Measurements from ENCODE around the gene SEL1L. TPM values are rescaled to one million over a fixed set of nuclear protein-coding genes. Genes with fewer than 3 reads are reported as not detected.
"Not testable (repeated sequence)": the region's sequence is repeated elsewhere in the genome, so short reads cannot be mapped to it uniquely, and the experiment has no call there.

SEL1L gene
- total RNA-seq, 1 experiment from 2014 or later = 62.1 TPM

- DNase-seq (ENCODE audit: low read depth, low spot score) = no peak
- in situ Hi-C loops (cut with HindIII; ENCODE audit: low pct_unique_long_range_greater_than_20kb, low sequenced_read_pairs) = no loop called here
Observed at GRCh38 chr14:81504864-81505263, 28.8 kb downstream of the SEL1L start.

GRCh38 chr14:81485781-81486180, 47.9 kb downstream of the SEL1L start:
- in situ Hi-C loops (cut with HindIII; ENCODE audit: low pct_unique_long_range_greater_than_20kb, low sequenced_read_pairs) = no loop called here

GRCh38 chr14:81485372-81485771, 48.3 kb downstream of the SEL1L start:
- DNase-seq (ENCODE audit: low read depth, low spot score) = peak; percentile 89
- in situ Hi-C loops (cut with HindIII; ENCODE audit: low pct_unique_long_range_greater_than_20kb, low sequenced_read_pairs) = no loop called here

More at GRCh38 chr14:81485781-81486180, 47.9 kb downstream of the SEL1L start:
- peak; percentile 57 for DNase-seq (ENCODE audit: low read depth, low spot score)

DNA sequence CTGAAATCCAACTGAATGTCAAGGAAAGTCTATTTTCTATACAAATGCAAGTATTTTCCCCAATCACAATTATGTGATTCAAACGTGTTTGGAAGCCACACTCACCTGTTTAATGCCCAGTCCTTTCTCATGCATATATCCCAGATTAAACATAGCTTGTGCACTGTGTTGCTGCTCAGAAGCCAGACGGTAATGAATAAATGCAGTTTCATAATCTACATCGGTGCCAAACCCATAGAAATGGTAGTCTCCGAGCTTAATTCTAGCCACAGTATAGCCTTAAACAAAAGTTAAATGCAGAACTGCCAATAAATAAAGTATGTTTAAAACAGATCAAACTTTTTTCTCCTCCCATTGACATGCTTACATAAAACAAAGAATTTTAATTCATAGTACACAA, 49.5 kb downstream of the SEL1L start:
- in situ Hi-C loops (cut with HindIII; ENCODE audit: low pct_unique_long_range_greater_than_20kb, low sequenced_read_pairs) = no loop called here
- no peak for DNase-seq (ENCODE audit: low read depth, low spot score)

- DNase-seq (ENCODE audit: low read depth, low spot score) = no peak
- in situ Hi-C loops (cut with HindIII; ENCODE audit: low pct_unique_long_range_greater_than_20kb, low sequenced_read_pairs) = no loop called here
Observed at GRCh38 chr14:81480741-81481140, 52.9 kb downstream of the SEL1L start.

GRCh38 chr14:81478446-81478845, 55.2 kb downstream of the SEL1L start:
- no peak for DNase-seq (ENCODE audit: low read depth, low spot score)
- in situ Hi-C loops (cut with HindIII; ENCODE audit: low pct_unique_long_range_greater_than_20kb, low sequenced_read_pairs) = no loop called here

GRCh38 chr14:81476816-81477215, 56.8 kb downstream of the SEL1L start:
- in situ Hi-C loops (cut with HindIII; ENCODE audit: low pct_unique_long_range_greater_than_20kb, low sequenced_read_pairs) = no loop called here

DNA sequence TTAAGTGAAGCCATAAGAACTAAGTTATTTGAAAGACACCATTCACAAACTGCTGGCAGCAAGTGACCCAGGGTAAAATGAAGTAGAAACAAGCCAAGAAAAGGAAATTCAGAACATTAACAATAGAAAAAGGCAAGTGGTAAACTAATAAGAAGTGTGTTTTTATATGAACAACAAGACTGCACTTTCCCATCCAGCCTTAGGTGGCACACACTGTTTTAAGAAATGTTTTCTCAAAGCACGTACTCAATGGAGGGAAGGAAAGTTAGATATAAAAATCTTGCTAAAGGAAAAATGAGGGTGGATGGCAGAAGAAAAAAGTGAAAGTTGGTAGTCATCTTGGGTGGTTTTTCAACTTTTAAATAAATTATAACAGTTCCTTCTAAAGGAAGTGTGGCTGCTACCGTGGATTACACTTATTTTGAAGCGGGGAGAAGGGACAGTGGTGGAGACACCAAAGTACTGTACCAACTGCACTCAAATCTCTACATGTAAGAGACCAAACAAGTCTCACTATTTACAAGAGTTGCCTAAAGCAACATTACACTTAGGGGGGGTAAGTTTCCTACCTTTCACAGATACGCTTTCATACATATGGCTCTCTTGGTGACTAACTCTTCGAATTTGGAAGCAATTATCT, 58.8 kb downstream of the SEL1L start:
- in situ Hi-C loops (cut with HindIII; ENCODE audit: low pct_unique_long_range_greater_than_20kb, low sequenced_read_pairs) = no loop called here
- DNase-seq (ENCODE audit: low read depth, low spot score) = no peak

More at GRCh38 chr14:81476816-81477215, 56.8 kb downstream of the SEL1L start:
- DNase-seq (ENCODE audit: low read depth, low spot score) = no peak

DNA sequence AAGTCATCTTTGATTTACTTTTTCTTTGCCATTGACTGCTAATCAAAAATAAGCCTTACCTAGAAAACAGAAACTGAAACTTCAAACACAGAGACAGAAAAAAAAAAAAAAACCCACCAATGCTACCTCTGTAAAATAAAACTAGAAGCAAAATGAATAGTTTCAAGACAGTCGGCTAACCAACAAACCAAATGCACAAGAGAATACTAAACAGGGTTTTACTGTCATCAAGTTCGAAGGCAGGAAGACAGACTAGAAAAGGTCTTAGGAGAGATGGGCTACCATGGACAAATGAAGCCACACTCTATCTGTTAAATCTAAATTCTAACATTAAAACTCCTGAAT, 59.5 kb downstream of the SEL1L start:
- in situ Hi-C loops (cut with HindIII; ENCODE audit: low pct_unique_long_range_greater_than_20kb, low sequenced_read_pairs) = no loop called here
- no peak for DNase-seq (ENCODE audit: low read depth, low spot score)

GRCh38 chr14:81473456-81474147, 60.1 kb downstream of the SEL1L start:
- in situ Hi-C loops (cut with HindIII; ENCODE audit: low pct_unique_long_range_greater_than_20kb, low sequenced_read_pairs) = no loop called here
- no peak for DNase-seq (ENCODE audit: low read depth, low spot score)

DNA sequence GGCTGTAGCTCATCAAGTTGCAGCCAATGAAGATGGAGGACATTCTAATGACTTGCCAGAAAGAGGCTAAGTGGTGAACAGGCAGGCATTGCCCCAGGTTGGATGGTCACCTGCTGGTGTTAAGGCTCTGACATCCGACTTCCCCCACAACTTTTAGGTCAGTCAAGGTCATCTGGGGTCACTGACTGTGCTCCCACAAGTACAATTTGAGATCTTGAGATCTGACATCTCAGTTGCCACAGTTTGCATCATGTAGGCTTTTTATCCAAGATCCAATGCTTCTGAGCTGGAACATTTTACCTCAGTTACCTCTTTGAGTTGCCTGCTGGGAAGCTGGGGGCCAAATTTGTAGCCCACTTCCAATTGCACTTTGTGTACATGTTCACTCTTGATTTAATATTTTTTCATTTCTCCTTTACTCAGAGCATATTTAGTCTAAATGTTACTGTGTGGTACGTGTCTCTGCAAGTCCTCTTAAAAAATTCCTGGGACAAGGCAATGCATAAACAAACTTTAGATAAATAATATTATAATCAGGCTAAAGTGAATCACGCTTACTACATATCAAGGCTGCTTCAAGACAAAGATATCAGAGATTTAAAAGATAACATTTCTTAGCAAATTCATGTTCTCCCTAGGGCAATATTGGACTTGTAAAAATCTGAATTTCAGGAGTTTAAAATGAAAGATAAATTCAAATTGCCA, 61.4 kb downstream of the SEL1L start:
- no peak for DNase-seq (ENCODE audit: low read depth, low spot score)
- in situ Hi-C loops (cut with HindIII; ENCODE audit: low pct_unique_long_range_greater_than_20kb, low sequenced_read_pairs) = no loop called here

DNA sequence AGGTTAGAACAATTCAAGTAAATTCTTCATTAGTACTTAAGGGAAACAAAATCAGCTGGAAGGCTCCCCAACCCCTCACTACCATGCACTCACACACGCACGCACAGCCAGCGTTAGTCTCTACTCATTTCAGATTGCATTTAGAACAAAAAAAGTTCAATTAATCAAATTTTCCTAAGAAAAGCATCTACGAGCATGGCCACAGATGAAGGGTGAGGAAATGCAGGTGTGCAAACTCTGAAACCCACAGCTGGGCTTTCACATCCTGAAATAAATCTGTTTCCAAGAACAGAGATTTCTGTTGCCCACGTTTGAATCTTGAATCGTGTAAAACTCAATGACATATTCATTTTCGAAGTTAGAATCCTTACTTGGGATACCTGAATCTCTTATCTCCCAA, 62.6 kb downstream of the SEL1L start:
- DNase-seq (ENCODE audit: low read depth, low spot score) = no peak
- in situ Hi-C loops (cut with HindIII; ENCODE audit: low pct_unique_long_range_greater_than_20kb, low sequenced_read_pairs) = no loop called here

DNA sequence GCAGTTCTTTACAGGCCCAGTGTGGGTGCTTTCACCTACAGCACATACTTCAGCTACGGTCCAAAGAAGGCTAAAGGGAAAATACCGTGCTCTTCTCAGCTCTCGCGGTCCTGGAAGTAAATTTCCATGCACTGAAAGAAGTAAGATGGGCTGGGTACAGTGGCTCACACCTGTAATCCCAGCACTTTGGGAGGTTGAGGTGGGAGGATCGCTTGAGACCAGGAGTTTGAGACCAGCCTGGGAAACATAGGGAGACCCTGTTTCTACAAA, 63.2 kb downstream of the SEL1L start:
- DNase-seq (ENCODE audit: low read depth, low spot score); in situ Hi-C loops (cut with HindIII; ENCODE audit: low pct_unique_long_range_greater_than_20kb, low sequenced_read_pairs): not testable (repeated sequence)

- in situ Hi-C loops (cut with HindIII; ENCODE audit: low pct_unique_long_range_greater_than_20kb, low sequenced_read_pairs) = no loop called here
Observed at GRCh38 chr14:81466854-81467253, 66.8 kb downstream of the SEL1L start.

GRCh38 chr14:81465507-81466228, 68.0 kb downstream of the SEL1L start:
- in situ Hi-C loops (cut with HindIII; ENCODE audit: low pct_unique_long_range_greater_than_20kb, low sequenced_read_pairs) = no loop called here
- no peak for DNase-seq (ENCODE audit: low read depth, low spot score)

More at GRCh38 chr14:81466854-81467253, 66.8 kb downstream of the SEL1L start:
- no peak for DNase-seq (ENCODE audit: low read depth, low spot score)

DNA sequence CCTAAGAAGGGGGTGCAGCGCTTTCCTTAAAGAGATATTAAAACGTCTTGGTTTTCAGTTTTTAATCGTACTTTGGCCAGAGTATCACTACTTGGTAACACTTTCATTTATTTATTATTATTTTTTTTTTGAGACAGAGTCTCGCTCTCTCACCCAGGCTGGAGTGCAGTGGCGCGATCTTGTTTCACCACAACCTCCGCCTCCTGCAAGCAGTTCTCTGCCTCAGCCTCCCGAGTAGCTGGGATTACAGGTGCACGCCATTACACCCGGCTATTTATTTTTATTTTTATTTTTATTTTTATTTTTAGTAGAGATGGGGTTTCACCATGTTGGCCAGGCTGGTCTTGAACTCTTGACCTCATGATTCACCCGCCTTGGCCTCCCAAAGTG, 68.7 kb downstream of the SEL1L start:
- in situ Hi-C loops (cut with HindIII; ENCODE audit: low pct_unique_long_range_greater_than_20kb, low sequenced_read_pairs); DNase-seq (ENCODE audit: low read depth, low spot score): not testable (repeated sequence)

- in situ Hi-C loops (cut with HindIII; ENCODE audit: low pct_unique_long_range_greater_than_20kb, low sequenced_read_pairs) = no loop called here
- peak; percentile 78 for DNase-seq (ENCODE audit: low read depth, low spot score)
Observed at GRCh38 chr14:81464253-81465002, 69.2 kb downstream of the SEL1L start.

DNA sequence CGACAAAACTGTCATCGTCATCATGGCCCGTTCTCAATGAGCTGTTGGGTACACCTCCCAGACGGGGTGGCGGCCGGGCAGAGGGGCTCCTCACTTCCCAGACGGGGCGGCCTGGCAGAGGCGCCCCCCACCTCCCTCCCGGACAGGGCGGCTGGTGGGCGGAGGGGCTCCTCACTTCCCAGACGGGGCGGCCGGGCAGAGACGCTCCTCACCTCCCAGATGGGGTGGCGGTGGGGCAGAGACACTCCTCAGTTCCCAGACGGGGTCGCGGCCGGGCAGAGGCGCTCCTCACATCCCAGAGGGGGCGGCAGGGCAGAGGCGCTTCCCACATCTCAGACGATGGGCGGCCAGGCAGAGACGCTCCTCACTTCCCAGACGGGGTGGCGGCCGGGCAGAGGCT, 71.3 kb downstream of the SEL1L start:
- in situ Hi-C loops (cut with HindIII; ENCODE audit: low pct_unique_long_range_greater_than_20kb, low sequenced_read_pairs); DNase-seq (ENCODE audit: low read depth, low spot score): not testable (repeated sequence)

Measured in SK-MEL-5 (cell line).